Measurements from ENCODE around the gene ADARB2.

The ADARB2 gene

GRCh38 chr10:1182280-1183032, 554.9 kb downstream of the ADARB2 start:
- no peaks in the 10 kb centered on the region for H3K27me3 Mint-ChIP-seq
- no peaks in the 10 kb centered on the region for H3K4me1 Mint-ChIP-seq (ENCODE audit: low read depth)
- H3K27ac Mint-ChIP-seq, result no peak overlapping the region
- no peaks in the 10 kb centered on the region for H3K9me3 Mint-ChIP-seq
- H3K4me3 Mint-ChIP-seq, result no peak overlapping the region
- H3K36me3 Mint-ChIP-seq (ENCODE audit: low read depth), result no peaks in the 10 kb centered on the region

GRCh38 chr10:1180836-1181235, 556.5 kb downstream of the ADARB2 start:
- no peak overlapping the region for H3K4me3 Mint-ChIP-seq
- no peaks in the 10 kb centered on the region for H3K27me3 Mint-ChIP-seq
- H3K27ac Mint-ChIP-seq, result no peak overlapping the region
- no peaks in the 10 kb centered on the region for H3K36me3 Mint-ChIP-seq (ENCODE audit: low read depth)
- no peaks in the 10 kb centered on the region for H3K4me1 Mint-ChIP-seq (ENCODE audit: low read depth)
- H3K9me3 Mint-ChIP-seq, result no peaks in the 10 kb centered on the region

- H3K36me3 Mint-ChIP-seq (ENCODE audit: low read depth), result no peaks in the 10 kb centered on the region
- H3K27me3 Mint-ChIP-seq, result no peaks in the 10 kb centered on the region
- H3K27ac Mint-ChIP-seq, result no peak overlapping the region
- H3K9me3 Mint-ChIP-seq, result no peaks in the 10 kb centered on the region
- H3K4me1 Mint-ChIP-seq (ENCODE audit: low read depth), result no peaks in the 10 kb centered on the region
- no peak overlapping the region for H3K4me3 Mint-ChIP-seq
These were observed 557.1 kb downstream of the ADARB2 start for GRCh38 chr10:1180071-1180730.

- Mint-ChIP-seq H3K4me1 (ENCODE audit: low read depth) (no peaks in the 10 kb centered on the region), H3K9me3 (no peaks in the 10 kb centered on the region), H3K36me3 (ENCODE audit: low read depth) (no peaks in the 10 kb centered on the region)
These were observed 557.8 kb downstream of the ADARB2 start for GRCh38 chr10:1179346-1180070.

GRCh38 chr10:1178506-1178905, 558.8 kb downstream of the ADARB2 start:
- Mint-ChIP-seq H3K4me1 (ENCODE audit: low read depth) (no peaks in the 10 kb centered on the region), H3K36me3 (ENCODE audit: low read depth) (no peaks in the 10 kb centered on the region), H3K27me3 (no peaks in the 10 kb centered on the region), H3K27ac (no peak overlapping the region), H3K4me3 (no peak overlapping the region), H3K9me3 (no peaks in the 10 kb centered on the region)

More at GRCh38 chr10:1179346-1180070, 557.8 kb downstream of the ADARB2 start:
- Mint-ChIP-seq H3K27ac (no peak overlapping the region), H3K27me3 (no peaks in the 10 kb centered on the region), H3K4me3 (no peak overlapping the region)

GRCh38 chr10:1177936-1178335, 559.4 kb downstream of the ADARB2 start:
- Mint-ChIP-seq H3K4me3 (no peak overlapping the region), H3K4me1 (ENCODE audit: low read depth) (no peaks in the 10 kb centered on the region), H3K9me3 (no peaks in the 10 kb centered on the region), H3K27me3 (no peaks in the 10 kb centered on the region), H3K36me3 (ENCODE audit: low read depth) (no peaks in the 10 kb centered on the region), H3K27ac (no peak overlapping the region)

GRCh38 chr10:1175956-1176565, 561.3 kb downstream of the ADARB2 start:
- no peak overlapping the region for H3K4me3 Mint-ChIP-seq
- H3K27me3 Mint-ChIP-seq, result no peaks in the 10 kb centered on the region

GRCh38 chr10:1174022-1174421, 563.3 kb downstream of the ADARB2 start:
- Mint-ChIP-seq H3K9me3 (no peaks in the 10 kb centered on the region), H3K27me3 (no peaks in the 10 kb centered on the region), H3K36me3 (ENCODE audit: low read depth) (no peaks in the 10 kb centered on the region), H3K4me1 (ENCODE audit: low read depth) (no peaks in the 10 kb centered on the region), H3K27ac (no peak overlapping the region), H3K4me3 (no peak overlapping the region)

More at GRCh38 chr10:1175956-1176565, 561.3 kb downstream of the ADARB2 start:
- Mint-ChIP-seq H3K36me3 (ENCODE audit: low read depth) (no peaks in the 10 kb centered on the region), H3K27ac (no peak overlapping the region), H3K9me3 (no peaks in the 10 kb centered on the region), H3K4me1 (ENCODE audit: low read depth) (no peaks in the 10 kb centered on the region)

- Mint-ChIP-seq H3K36me3 (ENCODE audit: low read depth) (no peaks in the 10 kb centered on the region), H3K27me3 (no peaks in the 10 kb centered on the region), H3K4me1 (ENCODE audit: low read depth) (no peaks in the 10 kb centered on the region), H3K9me3 (no peaks in the 10 kb centered on the region), H3K27ac (no peak overlapping the region), H3K4me3 (no peak overlapping the region)
These were observed 564.2 kb downstream of the ADARB2 start for GRCh38 chr10:1173091-1173490.

GRCh38 chr10:1172256-1172984, 564.9 kb downstream of the ADARB2 start:
- Mint-ChIP-seq H3K4me3 (no peak overlapping the region), H3K27ac (no peak overlapping the region), H3K36me3 (ENCODE audit: low read depth) (no peaks in the 10 kb centered on the region), H3K9me3 (no peaks in the 10 kb centered on the region), H3K4me1 (ENCODE audit: low read depth) (no peaks in the 10 kb centered on the region), H3K27me3 (no peaks in the 10 kb centered on the region)

- Mint-ChIP-seq H3K4me1 (ENCODE audit: low read depth) (no peaks in the 10 kb centered on the region), H3K9me3 (no peaks in the 10 kb centered on the region), H3K4me3 (no peak overlapping the region), H3K27ac (no peak overlapping the region), H3K27me3 (no peaks in the 10 kb centered on the region), H3K36me3 (ENCODE audit: low read depth) (no peaks in the 10 kb centered on the region)
These were observed 565.7 kb downstream of the ADARB2 start for GRCh38 chr10:1171586-1171985.

- Mint-ChIP-seq H3K4me3 (no peak overlapping the region), H3K36me3 (ENCODE audit: low read depth) (no peaks in the 10 kb centered on the region), H3K9me3 (no peaks in the 10 kb centered on the region), H3K4me1 (ENCODE audit: low read depth) (no peaks in the 10 kb centered on the region), H3K27me3 (no peaks in the 10 kb centered on the region), H3K27ac (no peak overlapping the region)
These were observed 566.1 kb downstream of the ADARB2 start for GRCh38 chr10:1171182-1171581.

GRCh38 chr10:1170867-1171180, 566.5 kb downstream of the ADARB2 start:
- Mint-ChIP-seq H3K9me3 (no peaks in the 10 kb centered on the region), H3K4me3 (no peak overlapping the region), H3K36me3 (ENCODE audit: low read depth) (no peaks in the 10 kb centered on the region), H3K4me1 (ENCODE audit: low read depth) (no peaks in the 10 kb centered on the region), H3K27ac (no peak overlapping the region), H3K27me3 (no peaks in the 10 kb centered on the region)

GRCh38 chr10:1169981-1170866, 567.1 kb downstream of the ADARB2 start:
- no peaks in the 10 kb centered on the region for H3K9me3 Mint-ChIP-seq
- no peaks in the 10 kb centered on the region for H3K27me3 Mint-ChIP-seq
- no peaks in the 10 kb centered on the region for H3K4me1 Mint-ChIP-seq (ENCODE audit: low read depth)
- H3K36me3 Mint-ChIP-seq (ENCODE audit: low read depth), result no peaks in the 10 kb centered on the region
- no peak overlapping the region for H3K4me3 Mint-ChIP-seq
- no peak overlapping the region for H3K27ac Mint-ChIP-seq
